Bronchial epithelial cell (primary cell): ENCODE measurements around the gene IQGAP1. TPM values are rescaled to one million over a fixed set of nuclear protein-coding genes. Genes with fewer than 3 reads are reported as not detected.

Experiments used
- DNase-seq: peaks from one replicate; pipeline ENCODE4 v3.0.0-alpha.2; 2010; ENCODE audit warnings: low read depth
- FAIRE-seq: peaks from 2 replicates; lab custom pipeline; 2011; peaks lifted over from hg19 to GRCh38; lab: Jason Lieb, UNC
- H3K27me3 ChIP-seq: 2 replicates; pipeline ENCODE4 v1.5.1; 2011; ENCODE audit warnings: low read length; ENCODE audit not compliant: control insufficient read depth, insufficient read depth
- H3K36me3 ChIP-seq: 2 replicates; pipeline ENCODE4 v1.5.1; 2011; ENCODE audit warnings: low read length; ENCODE audit not compliant: control insufficient read depth, insufficient read depth
- H3K4me3 ChIP-seq: 2 replicates; pipeline ENCODE4 v1.5.1; 2011; ENCODE audit warnings: mild to moderate bottlenecking, low read depth, low read length, control low read depth
- total RNA-seq: library from RNA; depleted of rRNA; stranded (reverse); fragments of >200 nt; gene quantifications from 2 replicates; pipeline ENCODE4 v1.2.1, GENCODE V29; 2014
- TF ChIP-seq, protein P1 (sequence below): IDR thresholded peaks from 2 replicates; pipeline ENCODE4 v1.5.1; 2011; ENCODE audit warnings: mild to moderate bottlenecking, moderate library complexity, low read length, control low read depth, inconsistent platforms; ENCODE audit not compliant: insufficient read depth, severe bottlenecking

The IQGAP1 gene
- total RNA-seq, 1 donor from 2014 or later = 163 TPM

DNA sequence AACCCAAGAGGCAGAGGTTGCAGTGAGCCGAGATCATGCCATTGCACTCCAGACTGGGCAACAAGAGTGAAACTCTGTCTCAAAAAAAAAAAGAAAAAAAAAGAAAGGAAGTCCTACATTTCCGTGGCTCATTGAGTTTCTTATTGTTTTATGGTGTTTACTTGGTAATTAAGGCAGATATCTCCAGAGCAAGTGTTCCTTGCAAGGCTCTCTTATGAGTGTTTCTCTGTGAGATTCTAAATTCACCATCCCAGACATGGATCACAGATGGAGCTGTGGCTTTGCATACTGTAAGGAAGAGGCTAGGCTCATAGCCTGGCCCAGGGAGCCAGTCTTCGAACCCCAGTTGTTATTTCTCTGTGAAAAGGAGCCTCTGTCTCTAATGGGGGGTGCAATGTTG is 53.0 kb downstream of the IQGAP1 start:
- Histone ChIP-seq H3K4me3 (no peak overlapping the region), H3K27me3 (no peaks in the 10 kb centered on the region), H3K36me3 (peaks cover 16% of the 10 kb centered on the region)
- FAIRE-seq = no peak
- TF ChIP-seq, protein P1, sequence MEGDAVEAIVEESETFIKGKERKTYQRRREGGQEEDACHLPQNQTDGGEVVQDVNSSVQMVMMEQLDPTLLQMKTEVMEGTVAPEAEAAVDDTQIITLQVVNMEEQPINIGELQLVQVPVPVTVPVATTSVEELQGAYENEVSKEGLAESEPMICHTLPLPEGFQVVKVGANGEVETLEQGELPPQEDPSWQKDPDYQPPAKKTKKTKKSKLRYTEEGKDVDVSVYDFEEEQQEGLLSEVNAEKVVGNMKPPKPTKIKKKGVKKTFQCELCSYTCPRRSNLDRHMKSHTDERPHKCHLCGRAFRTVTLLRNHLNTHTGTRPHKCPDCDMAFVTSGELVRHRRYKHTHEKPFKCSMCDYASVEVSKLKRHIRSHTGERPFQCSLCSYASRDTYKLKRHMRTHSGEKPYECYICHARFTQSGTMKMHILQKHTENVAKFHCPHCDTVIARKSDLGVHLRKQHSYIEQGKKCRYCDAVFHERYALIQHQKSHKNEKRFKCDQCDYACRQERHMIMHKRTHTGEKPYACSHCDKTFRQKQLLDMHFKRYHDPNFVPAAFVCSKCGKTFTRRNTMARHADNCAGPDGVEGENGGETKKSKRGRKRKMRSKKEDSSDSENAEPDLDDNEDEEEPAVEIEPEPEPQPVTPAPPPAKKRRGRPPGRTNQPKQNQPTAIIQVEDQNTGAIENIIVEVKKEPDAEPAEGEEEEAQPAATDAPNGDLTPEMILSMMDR = no peak
- DNase-seq = no peak

DNA sequence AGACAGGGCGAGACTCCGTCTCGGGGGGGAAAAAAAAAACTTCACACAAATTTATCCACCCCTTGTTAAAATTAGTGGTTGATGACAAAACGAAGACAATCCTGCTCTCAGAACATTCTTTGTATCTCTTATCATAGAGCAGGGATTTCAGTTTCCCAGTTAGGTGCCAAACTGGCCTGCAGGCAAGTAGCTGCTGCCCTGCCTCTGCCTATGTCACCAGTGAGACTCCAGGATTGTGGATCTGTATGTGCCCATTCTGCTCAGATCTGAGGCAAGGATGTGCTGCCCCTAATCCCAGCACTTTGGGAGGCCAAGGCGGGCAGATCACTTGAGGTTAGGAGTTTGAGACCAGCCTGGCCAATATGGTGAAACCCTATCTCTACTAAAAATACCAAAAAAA is 54.4 kb downstream of the IQGAP1 start:
- peaks cover 17% of the 10 kb centered on the region for H3K36me3 ChIP-seq
- no peaks in the 10 kb centered on the region for H3K27me3 ChIP-seq
- TF ChIP-seq, protein P1 = no peak
- FAIRE-seq (no peak), DNase-seq (no peak)
- no peak overlapping the region for H3K4me3 ChIP-seq

DNA sequence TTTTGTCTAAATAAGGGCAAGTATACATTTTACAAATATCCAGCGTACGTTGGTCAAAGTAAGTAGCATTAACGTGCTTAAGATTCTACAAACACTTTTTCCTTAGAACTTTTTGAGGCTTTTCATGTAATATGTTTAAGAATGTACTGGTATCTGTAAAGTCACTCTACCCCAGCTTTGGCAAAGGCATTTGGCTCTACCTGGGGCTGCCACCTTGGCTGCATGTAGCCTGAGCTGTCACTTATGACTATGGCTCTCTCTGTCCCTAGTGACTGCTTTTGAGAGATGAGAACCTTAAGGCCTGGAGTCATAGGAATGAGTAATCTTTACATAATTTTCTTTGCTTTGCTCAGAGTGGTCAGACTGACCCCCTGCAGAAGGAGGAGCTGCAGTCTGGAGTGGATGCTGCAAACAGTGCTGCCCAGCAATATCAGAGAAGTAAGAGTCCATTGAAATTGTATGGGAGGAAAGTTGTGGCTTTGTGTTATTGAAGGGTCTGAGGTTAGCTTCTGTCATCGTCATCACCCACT is 61.2 kb downstream of the IQGAP1 start:
- TF ChIP-seq, protein P1 = no peak
- no peak for DNase-seq
- no peak overlapping the region for H3K4me3 ChIP-seq
- H3K27me3 ChIP-seq = no peaks in the 10 kb centered on the region
- peaks cover 23% of the 10 kb centered on the region for H3K36me3 ChIP-seq
- no peak for FAIRE-seq

DNA sequence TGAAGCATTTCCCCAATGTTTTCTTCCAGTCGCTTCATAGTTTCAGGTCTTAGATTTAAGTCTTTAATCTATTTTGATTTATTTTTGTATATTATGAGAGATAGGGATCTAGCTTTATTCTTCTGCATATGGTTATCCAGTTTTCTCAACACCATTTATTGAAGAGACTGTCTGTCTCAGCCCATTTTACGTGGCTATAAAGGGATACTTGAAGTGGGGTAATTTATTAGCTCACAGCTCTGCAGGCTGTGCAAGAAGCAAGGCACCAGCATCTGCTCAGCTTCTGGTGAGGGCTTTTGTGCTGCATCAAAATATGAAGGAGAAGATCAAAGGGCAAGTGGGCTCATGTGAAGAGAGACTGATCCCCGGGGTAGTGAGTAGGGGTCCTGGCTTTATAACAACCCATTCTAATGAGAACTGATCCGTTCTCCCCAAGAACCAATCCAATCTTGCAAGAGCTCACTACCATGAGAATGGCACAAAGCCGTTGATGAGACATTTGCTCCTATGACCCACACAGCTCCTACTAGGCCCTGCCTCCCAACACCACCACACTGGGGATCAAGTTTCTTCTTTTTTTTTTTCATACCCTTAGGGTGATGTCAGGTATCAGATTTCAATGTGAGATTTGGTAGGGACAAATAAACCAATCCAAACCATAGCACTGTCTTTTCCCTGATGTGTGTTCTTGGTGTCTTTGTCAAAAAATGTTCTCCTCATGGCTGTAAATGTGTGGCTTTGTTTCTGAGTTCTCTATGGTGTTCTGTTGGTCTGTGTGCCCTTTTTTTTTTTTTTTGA is 63.2 kb downstream of the IQGAP1 start:
- FAIRE-seq (peak; percentile 47), DNase-seq (peak; percentile 59)
- Histone ChIP-seq H3K4me3 (no peak overlapping the region), H3K36me3 (peaks cover 28% of the 10 kb centered on the region), H3K27me3 (no peaks in the 10 kb centered on the region)
- TF ChIP-seq, protein P1 = no peak

DNA sequence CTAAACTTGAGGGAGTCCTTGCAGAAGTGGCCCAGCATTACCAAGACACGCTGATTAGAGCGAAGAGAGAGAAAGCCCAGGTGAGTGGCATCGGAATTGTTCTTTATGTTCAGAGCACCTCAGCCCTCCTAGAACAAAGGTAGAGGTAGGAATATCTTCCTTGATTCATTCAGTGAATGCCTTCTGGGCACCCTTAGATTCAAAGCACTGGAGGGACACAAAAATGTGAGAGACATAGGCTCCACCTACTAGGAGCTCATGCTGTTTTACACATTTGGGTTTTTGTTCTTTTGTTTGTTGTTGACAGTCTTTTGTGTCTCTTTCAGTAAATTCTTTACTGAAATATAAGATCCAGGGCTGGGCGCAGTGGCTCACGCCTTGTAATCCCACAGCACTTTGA is 68.2 kb downstream of the IQGAP1 start:
- Histone ChIP-seq H3K27me3 (no peaks in the 10 kb centered on the region), H3K4me3 (no peak overlapping the region), H3K36me3 (peaks cover 18% of the 10 kb centered on the region)
- TF ChIP-seq, protein P1 = no peak
- DNase-seq (no peak), FAIRE-seq (no peak)
